Measurements from ENCODE around the gene ADISSP. TPM values are rescaled to one million over a fixed set of nuclear protein-coding genes. Genes with fewer than 3 reads are reported as not detected.

ADISSP gene
- total RNA-seq, 1 experiment from 2014 or later: 110 TPM

GRCh38 chr20:3781153-3781910 is 13.8 kb upstream of the ADISSP start, which contains the start of gene SPEF1:
Gene SPEF1, minus strand, starts transcription at chr20:3781448. Its CDS starts 161 bp downstream, at chr20:3781287.
- DNase-seq (ENCODE audit: low spot score): peak; percentile 95

- DNase-seq (ENCODE audit: low spot score): no peak
Measured at GRCh38 chr20:3778976-3779375, 11.4 kb upstream of the ADISSP start.

- DNase-seq (ENCODE audit: low spot score): no peak
Measured at GRCh38 chr20:3777716-3778629, 10.4 kb upstream of the ADISSP start.

- DNase-seq (ENCODE audit: low spot score): no peak
Measured at GRCh38 chr20:3777381-3777715, 9.8 kb upstream of the ADISSP start.

DNA sequence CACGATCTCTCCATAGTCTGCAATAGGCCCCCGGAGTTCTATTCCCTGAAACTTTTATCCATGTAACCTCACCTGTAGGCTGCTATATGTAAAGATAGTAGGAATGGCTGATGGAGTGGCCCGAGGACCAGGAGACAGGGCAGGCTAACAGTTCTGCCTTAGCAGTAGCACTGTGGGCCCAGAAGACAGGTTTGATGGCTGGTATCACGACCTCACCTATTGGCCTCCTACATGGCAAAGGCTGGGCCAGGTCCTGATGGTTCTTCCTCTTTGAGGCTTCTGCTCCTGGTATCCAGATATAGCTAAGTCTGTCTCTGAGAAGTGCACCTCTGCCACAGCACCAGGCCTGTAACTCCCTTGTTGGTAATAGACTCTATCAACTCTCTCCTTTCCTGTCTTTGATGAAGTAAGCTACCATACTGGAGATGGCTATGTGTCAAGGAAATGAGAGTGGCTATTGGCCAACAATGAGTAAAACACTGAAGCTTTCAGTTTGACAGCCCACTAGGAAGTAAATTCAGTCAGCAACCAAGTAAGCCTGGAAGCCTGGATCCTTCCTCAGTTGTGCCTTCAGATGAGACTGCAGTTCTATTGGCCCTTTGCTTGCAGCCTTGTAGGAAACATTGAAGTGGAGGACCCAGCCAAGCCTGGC is 8.0 kb upstream of the ADISSP start:
- no peak for DNase-seq (ENCODE audit: low spot score)

DNA sequence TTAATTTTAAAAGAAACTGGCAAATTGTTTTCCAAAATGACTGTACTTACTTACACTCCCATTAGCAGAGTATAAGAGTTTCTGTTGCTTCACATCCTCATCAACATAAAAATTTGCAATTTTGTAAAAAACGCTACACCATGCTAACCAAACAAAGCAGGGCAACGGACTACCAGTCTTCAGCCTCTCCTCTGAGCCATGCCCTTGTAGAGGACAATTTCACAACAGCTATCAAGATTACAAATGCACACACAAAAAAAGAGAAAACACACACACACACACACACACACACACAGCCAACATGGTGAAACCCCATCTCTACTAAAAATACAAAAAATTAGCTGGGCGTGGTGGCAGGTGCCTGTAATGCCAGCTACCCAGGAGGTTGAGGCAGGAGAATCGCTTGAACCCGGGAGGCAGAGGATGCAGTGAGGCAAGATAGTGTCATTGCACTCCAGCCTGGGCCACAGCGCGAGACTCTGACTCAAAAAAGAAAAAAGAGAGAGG is 4.1 kb upstream of the ADISSP start:
- no peak for DNase-seq (ENCODE audit: low spot score)

GRCh38 chr20:3768342-3769130 is 983 bp upstream of the ADISSP start:
- peak; percentile 82 for DNase-seq (ENCODE audit: low spot score)

- peak; percentile 19 for DNase-seq (ENCODE audit: low spot score)
Measured at GRCh38 chr20:3767110-3767426, 485 bp downstream of the ADISSP start.

GRCh38 chr20:3766422-3767109 is 987 bp downstream of the ADISSP start:
- DNase-seq (ENCODE audit: low spot score): no peak

- no peak for DNase-seq (ENCODE audit: low spot score)
Measured at GRCh38 chr20:3765171-3765882, 2.2 kb downstream of the ADISSP start.

GRCh38 chr20:3764659-3765058 is 2.9 kb downstream of the ADISSP start:
- no peak for DNase-seq (ENCODE audit: low spot score)

DNA sequence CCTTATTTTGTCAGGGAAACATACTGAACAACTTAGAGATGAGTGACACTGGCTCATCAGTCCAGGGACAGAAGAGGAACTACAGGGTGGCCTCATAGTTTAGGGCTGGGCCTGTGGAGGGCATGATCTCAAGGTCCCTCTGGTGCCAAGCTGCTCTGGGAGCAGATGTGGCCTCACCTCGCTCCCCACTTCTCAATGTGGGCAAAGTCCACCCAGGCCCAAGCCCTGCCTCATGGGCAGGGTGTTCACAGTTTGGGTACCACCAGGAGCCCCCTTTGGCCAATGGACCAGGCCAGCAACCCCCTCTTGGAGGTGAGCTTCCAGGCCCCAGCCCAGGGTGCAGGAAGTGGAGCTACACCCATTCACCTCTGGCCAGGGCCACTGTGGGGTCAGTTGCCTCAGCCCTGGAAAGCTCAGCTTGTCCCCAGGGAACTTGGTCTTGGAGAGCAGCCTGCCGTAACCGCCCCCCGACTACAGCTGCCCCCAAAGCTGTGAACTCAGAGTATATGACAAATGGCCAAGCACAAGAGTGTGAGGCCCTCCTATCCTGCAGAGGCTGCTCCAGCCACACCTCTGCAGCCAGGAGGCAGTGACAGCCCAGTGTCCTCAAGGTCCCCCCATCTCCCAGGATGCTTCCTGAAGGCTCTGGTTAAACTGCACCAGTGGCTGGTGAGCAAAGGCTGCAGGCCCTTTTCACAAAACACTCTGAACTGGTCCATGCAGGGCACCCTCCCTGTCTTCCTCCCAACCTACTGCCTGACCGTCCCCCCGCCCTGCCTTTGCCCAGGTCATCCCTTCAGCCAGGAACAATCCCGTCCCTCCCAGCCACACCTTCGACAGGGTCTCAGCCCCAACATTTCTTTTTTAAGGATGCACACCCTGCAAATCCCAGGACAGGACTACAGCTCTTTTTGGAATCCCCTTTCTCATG is 3.6 kb downstream of the ADISSP start:
- DNase-seq (ENCODE audit: low spot score): no peak

DNA sequence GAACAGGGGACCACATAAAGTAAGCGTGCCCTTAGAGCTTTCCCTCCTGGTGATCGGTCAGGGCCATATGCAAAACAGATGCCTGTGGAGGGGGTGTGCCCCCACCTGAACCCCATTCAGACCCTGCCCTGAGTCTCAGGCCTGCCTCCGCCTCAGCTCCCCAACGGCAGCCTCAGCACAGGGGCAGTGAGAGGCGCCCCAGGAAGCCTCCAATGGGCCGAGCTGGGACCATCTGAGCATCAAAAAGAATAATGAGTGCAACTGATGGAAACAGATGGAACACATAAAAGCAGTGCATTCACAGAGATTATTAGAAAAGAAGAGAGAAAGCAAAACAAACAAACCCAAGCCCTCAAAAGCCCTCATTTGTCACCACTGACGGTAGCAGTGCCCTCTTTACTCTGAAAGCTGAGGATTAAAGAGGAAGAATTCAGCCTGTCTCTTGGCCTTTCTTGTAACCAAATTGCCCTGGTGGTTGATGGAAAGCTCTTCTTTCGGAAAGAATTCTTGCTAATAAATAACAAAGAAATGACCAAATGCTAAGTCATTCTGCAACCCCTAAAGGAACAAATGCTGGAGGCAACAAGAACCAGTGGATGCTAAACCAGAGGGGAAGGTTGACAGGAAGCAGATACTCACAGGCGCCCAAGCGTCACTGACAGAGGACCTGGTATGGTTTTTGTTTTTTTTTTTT is 6.8 kb downstream of the ADISSP start:
- no peak for DNase-seq (ENCODE audit: low spot score)

GRCh38 chr20:3759884-3760283 is 7.7 kb downstream of the ADISSP start:
- DNase-seq (ENCODE audit: low spot score): no peak

DNA sequence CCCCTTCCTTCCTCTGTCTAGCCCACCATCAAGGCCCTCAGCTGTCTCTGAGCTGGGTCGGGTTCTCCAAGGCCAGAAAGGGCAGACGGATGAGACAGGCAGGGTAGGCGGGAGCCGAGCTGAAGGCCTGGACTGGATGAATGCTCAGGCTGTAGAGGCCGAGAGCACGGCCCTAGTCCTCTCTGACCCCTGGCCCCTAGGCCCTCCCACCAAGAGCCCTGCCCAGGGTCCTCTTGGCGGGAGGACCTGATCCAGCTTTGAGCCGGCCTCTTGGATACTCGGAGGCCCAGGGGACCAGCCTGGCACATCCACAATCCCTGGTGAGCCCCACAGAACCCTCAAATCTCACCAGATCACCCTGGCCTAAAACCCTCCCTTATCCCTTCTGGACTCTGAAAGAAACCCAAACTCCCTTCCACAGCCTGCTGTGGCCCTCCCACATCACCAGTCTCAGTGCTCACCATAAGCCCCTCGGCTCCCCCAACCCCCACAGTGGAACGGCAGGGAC is 8.2 kb downstream of the ADISSP start:
- no peak for DNase-seq (ENCODE audit: low spot score)

DNA sequence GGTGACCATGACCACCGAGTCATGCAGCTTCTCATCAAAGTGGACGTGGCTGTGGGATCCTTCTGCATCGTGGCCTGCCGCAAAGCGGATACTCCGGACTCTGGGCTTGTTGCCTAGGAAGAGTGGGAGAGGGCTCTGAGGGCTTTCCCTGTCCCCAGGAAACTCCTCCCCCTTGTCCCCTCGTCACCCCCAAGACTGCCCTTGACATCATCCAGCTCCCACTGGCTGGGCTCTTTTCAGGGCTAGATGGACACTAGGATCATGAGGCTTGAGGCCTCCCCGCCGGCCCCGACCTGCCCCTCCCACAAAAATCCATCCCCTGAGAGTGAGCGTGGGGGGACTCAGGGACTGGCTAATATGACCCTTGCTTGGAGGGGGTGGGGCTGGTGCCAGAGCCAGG is 9.0 kb downstream of the ADISSP start:
- no peak for DNase-seq (ENCODE audit: low spot score)

GRCh38 chr20:3757268-3757667 is 10.3 kb downstream of the ADISSP start:
- DNase-seq (ENCODE audit: low spot score): no peak

DNA sequence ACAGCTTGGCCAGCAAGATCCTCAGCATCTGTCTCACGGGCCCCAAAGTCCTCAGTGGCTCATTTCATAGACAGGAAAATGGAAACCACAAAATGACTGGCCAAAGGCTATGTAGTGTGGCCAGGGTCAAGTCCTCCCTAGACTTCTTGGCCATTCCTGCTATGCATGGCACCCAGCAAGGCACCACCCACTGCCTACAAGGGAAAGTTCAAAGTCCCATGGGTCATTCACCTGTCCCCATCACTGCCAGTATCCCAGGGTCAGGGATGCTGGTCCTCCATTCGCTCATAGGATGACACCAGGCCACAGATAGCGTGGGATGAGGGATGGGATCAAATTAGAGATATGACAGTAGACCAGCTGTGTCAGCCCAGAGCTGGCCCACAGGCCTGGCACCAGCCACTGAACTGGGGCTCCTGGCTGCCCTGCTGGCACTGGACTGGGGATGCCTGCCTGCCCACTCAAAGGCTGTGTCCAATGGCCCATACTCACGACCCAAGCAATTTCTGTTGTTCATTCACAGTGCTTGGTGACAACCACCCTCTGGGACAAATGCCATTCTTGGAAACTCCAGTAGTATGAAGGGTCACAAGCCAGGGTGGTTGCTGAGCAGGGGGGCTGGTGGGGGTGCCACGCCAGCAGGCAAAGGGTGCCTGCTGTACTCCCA is 11.6 kb downstream of the ADISSP start:
- no peak for DNase-seq (ENCODE audit: low spot score)
